HepG2 (cell line): Measurements from ENCODE around the gene RBCK1. TPM values are rescaled to one million over a fixed set of nuclear protein-coding genes. Genes with fewer than 3 reads are reported as not detected.

Experiments used
- ETV6 ChIP-seq: sonication (generic); formaldehyde crosslinking; conservative IDR thresholded peaks from 2 replicates; pipeline ENCODE4 v1.4.0; 2020; ENCODE audit warnings: missing genetic modification reagents
- FOXM1 ChIP-seq: sonication (generic); formaldehyde crosslinking; IDR thresholded peaks from 2 replicates; pipeline ENCODE4 v1.5.0; 2020; ENCODE audit warnings: missing genetic modification reagents
- MYNN ChIP-seq: sonication (generic); formaldehyde crosslinking; IDR thresholded peaks from 2 replicates; pipeline ENCODE4 v1.4.0; 2020; ENCODE audit warnings: mild to moderate bottlenecking, low read depth, missing genetic modification reagents
- ZBTB7B ChIP-seq: sonication (generic); formaldehyde crosslinking; IDR thresholded peaks from 2 replicates; pipeline ENCODE4 v1.4.0; 2020; ENCODE audit warnings: missing genetic modification reagents
- ZNF549 ChIP-seq: sonication (generic); formaldehyde crosslinking; IDR thresholded peaks from 2 replicates; pipeline ENCODE4 v1.5.0; 2020; ENCODE audit warnings: missing genetic modification reagents
- ZNF619 ChIP-seq: sonication (generic); formaldehyde crosslinking; IDR thresholded peaks from 2 replicates; pipeline ENCODE4 v1.4.0; 2020; ENCODE audit warnings: mild to moderate bottlenecking, missing genetic modification reagents
- polyA plus RNA-seq, 8 experiments: library from polyadenylated mRNA; depleted of rRNA in 3 of 8; stranded (reverse) in 7 of 8; unstranded in 1 of 8; fragments of >200 nt; fragmentation: Illumina TruSeq in 4 of 8; extraction: Trizol in 4 of 8; gene quantifications; 2 replicates each; pipeline versions ENCODE4 v1.2.1 to v1.2.3, GENCODE V29; 2011 to 2016; ENCODE audit warnings: low read depth in 4 of 8, missing spikeins in 1 of 8, mixed read lengths in 1 of 8; ENCODE audit not compliant: insufficient read depth in 1 of 8
- total RNA-seq, 5 experiments: library from RNA; depleted of rRNA; stranded (reverse); fragments of >200 nt; fragmentation: Illumina TruSeq; extraction: Trizol; gene quantifications; 2 replicates each; pipeline ENCODE4 v1.2.3, GENCODE V29; 2016; ENCODE audit warnings: low read depth in 1 of 5
- TF ChIP-seq, protein P1 (sequence below): IDR thresholded peaks from 2 replicates; pipeline ENCODE4 v1.6.1; 2016; ENCODE audit warnings: low read depth, control low read depth
- TF ChIP-seq, protein P2 (sequence below), 2 experiments: fragments of 450-650 bp in 1 of 2; sonication (generic) in 1 of 2; formaldehyde crosslinking in 1 of 2; IDR thresholded peaks; 2 replicates each; pipeline versions ENCODE4 v1.6.1 to v1.8.0; 2016 to 2022; ENCODE audit warnings: antibody characterized with exemption in 1 of 2, mild to moderate bottlenecking in 1 of 2, missing genetic modification reagents in 1 of 2
- TF ChIP-seq, protein P3 (sequence below): sonication (generic); formaldehyde crosslinking; IDR thresholded peaks from 2 replicates; pipeline ENCODE4 v1.5.0; 2020; ENCODE audit warnings: mild to moderate bottlenecking, missing genetic modification reagents
- TF ChIP-seq, protein P4 (sequence below): sonication (generic); formaldehyde crosslinking; conservative IDR thresholded peaks from 2 replicates; pipeline ENCODE4 v1.4.0; 2020; ENCODE audit warnings: missing genetic modification reagents
- TF ChIP-seq, protein P5 (sequence below): sonication (generic); formaldehyde crosslinking; IDR thresholded peaks from 2 replicates; pipeline ENCODE4 v1.5.1; 2020; ENCODE audit warnings: missing genetic modification reagents, mild to moderate bottlenecking, borderline replicate concordance

RBCK1 gene
- total and polyA plus RNA-seq, 2 of the 13 experiments (the other 11 are each of a cell fraction or from before 2014, with no cell fraction given) = 149 to 215 TPM

DNA sequence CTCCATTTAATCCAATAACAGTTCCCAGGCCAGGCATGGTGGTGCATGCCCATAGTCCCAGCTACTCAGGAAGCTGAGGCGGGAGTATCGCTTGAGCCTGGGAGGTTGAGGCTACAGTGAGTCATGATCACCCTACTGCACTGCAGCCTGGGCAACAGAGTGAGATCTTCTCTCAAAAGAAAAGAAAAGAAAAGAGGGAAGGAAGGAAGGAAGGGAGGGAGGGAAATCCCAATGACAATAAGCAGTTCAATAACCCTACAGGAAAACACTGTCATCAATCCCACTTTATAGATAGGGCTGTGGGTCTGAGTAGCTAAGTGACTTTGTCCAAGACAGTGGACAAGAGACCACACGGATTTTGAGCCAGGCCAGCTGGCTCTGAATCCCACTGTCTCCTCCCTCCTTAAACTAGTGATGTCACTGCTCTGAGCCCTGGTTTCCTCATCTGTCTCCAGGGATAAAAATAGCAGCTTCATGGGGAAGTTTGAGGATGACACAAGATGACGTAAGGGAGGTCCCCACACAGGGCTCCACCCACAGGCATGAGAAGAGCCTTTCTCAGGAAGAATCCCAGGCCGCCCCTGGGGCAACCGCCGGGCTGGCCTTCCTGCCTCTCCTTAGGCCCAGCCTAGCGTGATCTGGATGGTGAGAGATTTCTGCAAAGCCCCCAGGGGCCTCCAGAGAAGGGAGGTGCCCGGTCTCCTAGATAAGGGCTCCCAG, 34.8 kb upstream of the RBCK1 start (continued):
- TF ChIP-seq, protein P1, sequence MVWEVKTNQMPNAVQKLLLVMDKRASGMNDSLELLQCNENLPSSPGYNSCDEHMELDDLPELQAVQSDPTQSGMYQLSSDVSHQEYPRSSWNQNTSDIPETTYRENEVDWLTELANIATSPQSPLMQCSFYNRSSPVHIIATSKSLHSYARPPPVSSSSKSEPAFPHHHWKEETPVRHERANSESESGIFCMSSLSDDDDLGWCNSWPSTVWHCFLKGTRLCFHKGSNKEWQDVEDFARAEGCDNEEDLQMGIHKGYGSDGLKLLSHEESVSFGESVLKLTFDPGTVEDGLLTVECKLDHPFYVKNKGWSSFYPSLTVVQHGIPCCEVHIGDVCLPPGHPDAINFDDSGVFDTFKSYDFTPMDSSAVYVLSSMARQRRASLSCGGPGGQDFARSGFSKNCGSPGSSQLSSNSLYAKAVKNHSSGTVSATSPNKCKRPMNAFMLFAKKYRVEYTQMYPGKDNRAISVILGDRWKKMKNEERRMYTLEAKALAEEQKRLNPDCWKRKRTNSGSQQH (CRISPR knock-in tag) = no peak
- TF ChIP-seq, protein P2, sequence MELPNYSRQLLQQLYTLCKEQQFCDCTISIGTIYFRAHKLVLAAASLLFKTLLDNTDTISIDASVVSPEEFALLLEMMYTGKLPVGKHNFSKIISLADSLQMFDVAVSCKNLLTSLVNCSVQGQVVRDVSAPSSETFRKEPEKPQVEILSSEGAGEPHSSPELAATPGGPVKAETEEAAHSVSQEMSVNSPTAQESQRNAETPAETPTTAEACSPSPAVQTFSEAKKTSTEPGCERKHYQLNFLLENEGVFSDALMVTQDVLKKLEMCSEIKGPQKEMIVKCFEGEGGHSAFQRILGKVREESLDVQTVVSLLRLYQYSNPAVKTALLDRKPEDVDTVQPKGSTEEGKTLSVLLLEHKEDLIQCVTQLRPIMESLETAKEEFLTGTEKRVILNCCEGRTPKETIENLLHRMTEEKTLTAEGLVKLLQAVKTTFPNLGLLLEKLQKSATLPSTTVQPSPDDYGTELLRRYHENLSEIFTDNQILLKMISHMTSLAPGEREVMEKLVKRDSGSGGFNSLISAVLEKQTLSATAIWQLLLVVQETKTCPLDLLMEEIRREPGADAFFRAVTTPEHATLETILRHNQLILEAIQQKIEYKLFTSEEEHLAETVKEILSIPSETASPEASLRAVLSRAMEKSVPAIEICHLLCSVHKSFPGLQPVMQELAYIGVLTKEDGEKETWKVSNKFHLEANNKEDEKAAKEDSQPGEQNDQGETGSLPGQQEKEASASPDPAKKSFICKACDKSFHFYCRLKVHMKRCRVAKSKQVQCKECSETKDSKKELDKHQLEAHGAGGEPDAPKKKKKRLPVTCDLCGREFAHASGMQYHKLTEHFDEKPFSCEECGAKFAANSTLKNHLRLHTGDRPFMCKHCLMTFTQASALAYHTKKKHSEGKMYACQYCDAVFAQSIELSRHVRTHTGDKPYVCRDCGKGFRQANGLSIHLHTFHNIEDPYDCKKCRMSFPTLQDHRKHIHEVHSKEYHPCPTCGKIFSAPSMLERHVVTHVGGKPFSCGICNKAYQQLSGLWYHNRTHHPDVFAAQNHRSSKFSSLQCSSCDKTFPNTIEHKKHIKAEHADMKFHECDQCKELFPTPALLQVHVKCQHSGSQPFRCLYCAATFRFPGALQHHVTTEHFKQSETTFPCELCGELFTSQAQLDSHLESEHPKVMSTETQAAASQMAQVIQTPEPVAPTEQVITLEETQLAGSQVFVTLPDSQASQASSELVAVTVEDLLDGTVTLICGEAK (IDR thresholded peaks at IDR 0.05) = no peak
- TF ChIP-seq, protein P2 (CRISPR knock-in tag; IDR thresholded peaks at IDR 0.05) = no peak
- no peak for TF ChIP-seq ZNF619 (CRISPR knock-in tag)
- TF ChIP-seq, protein P3, sequence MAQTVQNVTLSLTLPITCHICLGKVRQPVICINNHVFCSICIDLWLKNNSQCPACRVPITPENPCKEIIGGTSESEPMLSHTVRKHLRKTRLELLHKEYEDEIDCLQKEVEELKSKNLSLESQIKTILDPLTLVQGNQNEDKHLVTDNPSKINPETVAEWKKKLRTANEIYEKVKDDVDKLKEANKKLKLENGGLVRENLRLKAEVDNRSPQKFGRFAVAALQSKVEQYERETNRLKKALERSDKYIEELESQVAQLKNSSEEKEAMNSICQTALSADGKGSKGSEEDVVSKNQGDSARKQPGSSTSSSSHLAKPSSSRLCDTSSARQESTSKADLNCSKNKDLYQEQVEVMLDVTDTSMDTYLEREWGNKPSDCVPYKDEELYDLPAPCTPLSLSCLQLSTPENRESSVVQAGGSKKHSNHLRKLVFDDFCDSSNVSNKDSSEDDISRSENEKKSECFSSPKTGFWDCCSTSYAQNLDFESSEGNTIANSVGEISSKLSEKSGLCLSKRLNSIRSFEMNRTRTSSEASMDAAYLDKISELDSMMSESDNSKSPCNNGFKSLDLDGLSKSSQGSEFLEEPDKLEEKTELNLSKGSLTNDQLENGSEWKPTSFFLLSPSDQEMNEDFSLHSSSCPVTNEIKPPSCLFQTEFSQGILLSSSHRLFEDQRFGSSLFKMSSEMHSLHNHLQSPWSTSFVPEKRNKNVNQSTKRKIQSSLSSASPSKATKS (CRISPR knock-in tag) = no peak
- TF ChIP-seq ZNF549 = no peak
- TF ChIP-seq ZBTB7B = no peak
- TF ChIP-seq, protein P4, sequence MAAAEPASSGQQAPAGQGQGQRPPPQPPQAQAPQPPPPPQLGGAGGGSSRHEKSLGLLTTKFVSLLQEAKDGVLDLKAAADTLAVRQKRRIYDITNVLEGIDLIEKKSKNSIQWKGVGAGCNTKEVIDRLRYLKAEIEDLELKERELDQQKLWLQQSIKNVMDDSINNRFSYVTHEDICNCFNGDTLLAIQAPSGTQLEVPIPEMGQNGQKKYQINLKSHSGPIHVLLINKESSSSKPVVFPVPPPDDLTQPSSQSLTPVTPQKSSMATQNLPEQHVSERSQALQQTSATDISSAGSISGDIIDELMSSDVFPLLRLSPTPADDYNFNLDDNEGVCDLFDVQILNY (CRISPR knock-in tag) = 0 out of 2 replicates have a peak, but pooled peaks have one; percentile 17
- no peak for TF ChIP-seq ETV6 (CRISPR knock-in tag)
- 0 out of 2 replicates have a peak, but pooled peaks have one; percentile 19 for TF ChIP-seq MYNN (CRISPR knock-in tag)
- no peak for TF ChIP-seq FOXM1 (CRISPR knock-in tag)
- TF ChIP-seq, protein P5, sequence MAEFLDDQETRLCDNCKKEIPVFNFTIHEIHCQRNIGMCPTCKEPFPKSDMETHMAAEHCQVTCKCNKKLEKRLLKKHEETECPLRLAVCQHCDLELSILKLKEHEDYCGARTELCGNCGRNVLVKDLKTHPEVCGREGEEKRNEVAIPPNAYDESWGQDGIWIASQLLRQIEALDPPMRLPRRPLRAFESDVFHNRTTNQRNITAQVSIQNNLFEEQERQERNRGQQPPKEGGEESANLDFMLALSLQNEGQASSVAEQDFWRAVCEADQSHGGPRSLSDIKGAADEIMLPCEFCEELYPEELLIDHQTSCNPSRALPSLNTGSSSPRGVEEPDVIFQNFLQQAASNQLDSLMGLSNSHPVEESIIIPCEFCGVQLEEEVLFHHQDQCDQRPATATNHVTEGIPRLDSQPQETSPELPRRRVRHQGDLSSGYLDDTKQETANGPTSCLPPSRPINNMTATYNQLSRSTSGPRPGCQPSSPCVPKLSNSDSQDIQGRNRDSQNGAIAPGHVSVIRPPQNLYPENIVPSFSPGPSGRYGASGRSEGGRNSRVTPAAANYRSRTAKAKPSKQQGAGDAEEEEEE (CRISPR knock-in tag) = no peak
